GM12892 (cell line): ENCODE data around the gene PPP1R16B.
A peak's percentile ranks its signal among the peaks of the same experiment; 100 is the strongest.

Experiments used
- DNase-seq: peaks from one replicate; pipeline ENCODE4 v3.0.0; 2011; ENCODE audit not compliant: insufficient read length
- FAIRE-seq: peaks from 2 replicates; lab custom pipeline; 2011; peaks lifted over from hg19 to GRCh38; lab: Jason Lieb, UNC
- POLR2A ChIP-seq: IDR thresholded peaks from 2 replicates; pipeline ENCODE4 v1.6.1; 2011; ENCODE audit warnings: low read depth, low read length, control low read depth
- POLR2AphosphoS5 ChIP-seq: IDR thresholded peaks from 2 replicates; pipeline ENCODE4 v1.6.1; 2011; ENCODE audit warnings: low read depth, low read length, control low read depth
- TAF1 ChIP-seq: IDR thresholded peaks from 2 replicates; pipeline ENCODE4 v1.6.1; 2011; ENCODE audit warnings: low read depth, mild to moderate bottlenecking, control low read depth, low read length, borderline replicate concordance

The PPP1R16B gene

DNA sequence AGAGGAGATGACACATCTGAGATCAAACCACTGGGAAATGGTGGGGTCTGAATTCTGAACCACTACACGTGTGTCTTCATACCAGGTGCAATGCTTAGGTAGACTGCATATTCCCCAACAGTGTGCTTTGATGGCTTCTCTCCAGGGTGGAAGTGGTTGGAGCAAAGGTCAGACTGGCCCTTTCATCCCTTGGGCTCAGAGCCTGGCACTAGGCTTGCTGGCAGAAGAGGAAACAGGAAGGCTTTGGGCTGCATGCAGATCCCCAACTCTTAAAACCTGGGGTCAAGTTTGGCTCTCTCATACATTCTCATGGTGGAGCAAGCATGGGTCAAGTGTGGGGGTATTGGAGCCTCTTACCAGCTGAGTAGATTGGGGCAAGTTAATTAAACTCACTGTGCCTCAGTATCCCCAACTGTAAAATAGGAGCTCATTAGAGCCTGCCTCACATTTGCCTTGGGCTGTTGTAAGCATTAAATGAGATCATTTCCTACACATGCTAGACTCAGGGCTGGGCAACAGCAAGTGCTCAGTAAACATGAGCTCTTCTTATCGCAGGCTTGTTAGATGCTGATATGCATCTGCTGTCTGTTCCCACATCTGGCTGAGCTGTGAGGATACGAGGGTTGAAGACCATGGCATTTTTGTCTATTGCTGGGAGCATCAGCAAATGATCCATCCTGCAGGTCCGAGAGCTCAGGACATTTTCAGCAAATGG lies 69.1 kb downstream of the PPP1R16B start:
- TF ChIP-seq POLR2A (peak; percentile 10; the same call in 1 of the 2 replicates), TAF1 (no peak)
- no peak for DNase-seq
- peak; percentile 87 for FAIRE-seq

- FAIRE-seq (peak; percentile 67), DNase-seq (peak; percentile 68)
- peak; percentile 71 for TF ChIP-seq POLR2AphosphoS5
- TF ChIP-seq TAF1 = 0 out of 2 replicates have a peak, but pooled peaks have one; percentile 36
- peak; percentile 74 for TF ChIP-seq POLR2A
These were observed 69.9 kb downstream of the PPP1R16B start for GRCh38 chr20:38875175-38875993.

GRCh38 chr20:38877483-38877882 lies 72.0 kb downstream of the PPP1R16B start:
- no peak for TF ChIP-seq POLR2AphosphoS5
- no peak for TF ChIP-seq TAF1
- TF ChIP-seq POLR2A = no peak
- FAIRE-seq (no peak), DNase-seq (no peak)

DNA sequence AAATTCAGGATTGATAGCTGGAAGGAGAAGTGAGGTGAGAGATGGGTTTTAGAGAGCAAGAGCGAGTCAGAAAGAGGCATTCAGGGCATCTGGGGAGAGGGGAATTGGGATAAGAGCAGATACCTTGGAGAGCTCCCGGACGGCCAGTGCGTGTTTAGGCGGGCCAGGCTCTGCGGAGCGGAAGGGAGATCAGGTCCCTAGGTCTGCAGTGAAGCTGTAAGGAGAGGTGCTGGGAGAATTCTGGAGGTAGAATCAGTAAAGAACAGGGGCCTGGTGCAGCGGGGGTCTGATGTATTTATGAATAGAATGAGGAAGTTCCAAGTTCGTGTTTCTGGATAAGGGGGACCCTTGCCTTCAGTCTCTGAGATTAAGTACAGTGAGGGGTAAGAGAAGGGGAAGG lies 73.4 kb downstream of the PPP1R16B start:
- DNase-seq (no peak), FAIRE-seq (no peak)
- no peak for TF ChIP-seq POLR2A
- TF ChIP-seq TAF1 = no peak
- TF ChIP-seq POLR2AphosphoS5 = no peak

GRCh38 chr20:38880952-38881735 lies 75.6 kb downstream of the PPP1R16B start:
- FAIRE-seq = no peak

DNA sequence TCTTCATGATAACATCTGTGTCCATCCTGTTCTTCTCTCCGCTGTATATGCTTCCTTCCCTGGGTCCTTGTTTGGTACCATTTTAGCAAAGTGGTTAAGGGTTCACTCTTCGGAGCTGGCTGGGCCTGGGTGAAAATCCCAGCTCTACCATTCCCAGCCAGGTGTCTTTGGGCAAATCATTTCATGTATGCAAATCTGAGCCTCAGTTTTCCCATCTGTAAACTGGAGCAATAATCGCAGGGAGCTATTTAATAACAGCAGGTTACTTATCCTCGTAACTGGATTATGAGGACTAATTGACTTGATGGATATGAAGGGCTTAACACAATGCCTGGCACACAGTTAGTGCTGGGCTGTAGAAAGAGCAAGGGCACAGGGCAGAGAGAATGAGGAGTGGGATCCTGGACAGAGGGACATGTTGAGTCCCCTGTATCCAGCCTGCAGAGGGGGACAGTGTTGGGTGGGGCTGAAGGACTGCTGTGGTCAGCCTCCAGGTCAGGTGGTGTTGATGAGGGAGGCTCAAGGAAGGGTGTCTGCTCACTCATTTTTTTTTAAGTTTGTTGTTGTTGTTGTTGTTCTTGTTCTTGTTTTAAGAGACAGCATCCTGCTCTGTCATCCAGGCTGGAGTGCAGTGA lies 76.4 kb downstream of the PPP1R16B start:
- TF ChIP-seq POLR2A = no peak
- no peak for TF ChIP-seq TAF1
- TF ChIP-seq POLR2AphosphoS5 = no peak
- FAIRE-seq (no peak), DNase-seq (no peak)

More at GRCh38 chr20:38880952-38881735, 75.6 kb downstream of the PPP1R16B start:
- DNase-seq = no peak
- TF ChIP-seq POLR2AphosphoS5 (no peak), POLR2A (no peak), TAF1 (no peak)

GRCh38 chr20:38882600-38882999 lies 77.1 kb downstream of the PPP1R16B start:
- no peak for TF ChIP-seq POLR2AphosphoS5
- no peak for TF ChIP-seq TAF1
- TF ChIP-seq POLR2A = no peak
- FAIRE-seq = no peak
- DNase-seq = no peak

DNA sequence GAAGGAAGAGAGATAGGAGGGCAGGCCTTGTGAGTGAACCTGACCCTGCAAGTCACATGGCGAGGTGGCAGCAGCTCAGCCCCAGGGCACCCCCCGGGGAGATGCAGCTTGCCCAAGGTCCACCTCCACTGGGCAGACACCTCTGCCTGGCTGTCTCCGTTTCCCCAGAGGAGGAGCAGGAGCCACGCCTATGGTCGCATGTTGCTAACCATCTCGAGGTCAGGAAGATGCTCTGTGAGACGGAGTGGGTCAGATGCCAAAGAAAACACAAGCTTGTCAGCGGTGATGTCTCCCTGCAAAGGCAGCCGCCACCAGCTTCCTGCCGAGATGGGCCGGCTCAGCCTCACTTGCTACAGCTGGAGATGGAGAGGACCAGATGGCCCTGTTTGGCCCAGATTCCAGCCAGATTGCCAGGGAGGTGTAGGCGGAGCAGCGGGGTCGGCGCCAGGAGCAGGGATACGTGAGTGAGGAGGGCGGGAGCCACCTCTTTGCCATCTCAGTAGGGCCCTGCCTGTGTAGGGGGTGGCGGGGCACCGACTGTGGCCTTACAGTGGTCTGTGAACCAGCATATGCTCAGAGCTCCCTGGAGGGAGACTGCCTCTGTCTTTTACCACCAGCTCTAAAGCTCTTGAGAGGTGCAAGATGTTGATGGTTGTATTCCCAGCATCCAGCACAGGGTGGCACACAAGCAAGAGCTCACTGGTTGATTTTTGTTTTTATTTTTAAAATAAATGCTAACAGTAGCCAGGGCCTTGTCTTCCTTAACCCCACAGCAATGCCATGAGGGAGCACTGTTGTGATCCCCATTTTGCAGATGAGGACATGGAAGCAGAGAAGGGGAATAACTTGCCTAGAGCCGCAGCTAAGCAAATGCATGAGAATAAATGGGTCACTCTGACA lies 77.8 kb downstream of the PPP1R16B start:
- DNase-seq (no peak), FAIRE-seq (no peak)
- no peak for TF ChIP-seq POLR2AphosphoS5
- no peak for TF ChIP-seq POLR2A
- no peak for TF ChIP-seq TAF1

- DNase-seq = no peak
- no peak for FAIRE-seq
- TF ChIP-seq POLR2A = no peak
- no peak for TF ChIP-seq TAF1
- no peak for TF ChIP-seq POLR2AphosphoS5
These were observed 78.7 kb downstream of the PPP1R16B start for GRCh38 chr20:38883981-38884733.
